Hepatocyte (in vitro differentiated cells): ENCODE data around the gene B3GNT4.

ENCODE experiments used
- EZH2 ChIP-seq: fragments of 200-600 bp; sonication (generic); IDR thresholded peaks from 2 replicates; pipeline ENCODE4 v1.6.1; 2016; ENCODE audit warnings: antibody characterized with exemption, mild to moderate bottlenecking, borderline replicate concordance
- EZH2phosphoT487 ChIP-seq: fragments of 200-600 bp; sonication (generic); IDR thresholded peaks from one replicate; pipeline ENCODE4 v1.6.1; 2018; ENCODE audit warnings: antibody characterized with exemption, mild to moderate bottlenecking, low read depth, moderate library complexity; ENCODE audit not compliant: unreplicated experiment, severe bottlenecking

DNA sequence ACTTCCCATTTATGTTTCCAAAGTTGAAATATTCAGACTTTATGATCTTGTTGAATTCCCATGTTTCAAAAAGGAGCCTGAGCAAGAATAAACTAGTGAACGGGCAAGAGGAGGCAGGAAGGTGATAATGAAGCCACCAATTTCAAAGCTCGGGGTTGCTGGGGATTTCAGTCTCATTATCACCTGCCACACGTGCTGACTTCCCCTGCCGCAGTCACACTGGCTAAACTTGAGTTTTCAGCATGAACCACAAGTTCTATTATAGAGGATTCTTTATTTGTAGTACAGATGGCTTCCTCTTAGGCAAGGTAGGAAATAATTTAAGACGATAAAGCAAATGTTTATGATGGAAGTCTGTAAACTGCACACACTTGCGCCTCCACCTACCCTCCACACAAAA lies 40.5 kb downstream of the B3GNT4 start:
- no peak for TF ChIP-seq EZH2
- TF ChIP-seq EZH2phosphoT487 = no peak
